GM12878 (cell line): ENCODE measurements around the gene MAB21L3. TPM values are rescaled to one million over a fixed set of nuclear protein-coding genes. Genes with fewer than 3 reads are reported as not detected.

ENCODE experiments used
- ATAC-seq: fragments of 200-7000 bp; cut with Tn5 transposase; 3 replicates; pipeline ENCODE4 v1.9.1; 2020; ENCODE audit warnings: mild to moderate bottlenecking, moderate library complexity
- BruUV-seq: library from RNA; stranded (reverse); fragments of 400-500 nt; replicated peaks from 2 replicates; lab custom pipeline; 2021; lab: Mats Ljungman, UMichigan
- CTCF ChIA-PET: fragments of 300-600 bp; sonication (Branson Sonifier 250); formaldehyde crosslinking; extraction: SDS; loops from one replicate; lab custom pipeline; 2021; ENCODE audit warnings: inconsistent platforms; lab: Yijun Ruan, JAX
- POLR2A ChIA-PET: fragments of 350-600 bp; formaldehyde crosslinking; extraction: SDS; loops from one replicate; lab custom pipeline; 2021; ENCODE audit warnings: inconsistent platforms; lab: Charles Lee
- RAD21 ChIA-PET: fragments of 300-600 bp; sonication (Branson Sonifier 250); formaldehyde crosslinking; loops from one replicate; lab custom pipeline; 2023; ENCODE audit warnings: antibody characterized with exemption; ENCODE audit not compliant: unreplicated experiment; lab: Charles Lee
- SMC1A ChIA-PET: fragments of 300-600 bp; sonication (Branson Sonifier 250); formaldehyde crosslinking; loops from one replicate; lab custom pipeline; 2023; ENCODE audit not compliant: unreplicated experiment, uncharacterized antibody; lab: Charles Lee
- DNase-seq: peaks from one replicate; pipeline ENCODE4 v3.0.0-alpha.2; 2011; ENCODE audit warnings: low read depth, low spot score
- FAIRE-seq: peaks from 3 replicates; lab custom pipeline; 2011; peaks lifted over from hg19 to GRCh38; lab: Jason Lieb, UNC
- H2AFZ ChIP-seq: 2 replicates; pipeline ENCODE4 v1.6.0; 2011; ENCODE audit warnings: low read depth, low read length, control low read depth; ENCODE audit not compliant: control insufficient read depth
- H3K27ac ChIP-seq: 2 replicates; pipeline ENCODE4 v1.5.1; 2011; ENCODE audit warnings: control low read depth; ENCODE audit not compliant: control insufficient read depth, insufficient read depth
- H3K27me3 ChIP-seq, 2 experiments: replicated peaks in 1 of 2; 2 replicates each; pipeline versions ENCODE4 v1.6.0 to v1.6.1; 2011; ENCODE audit warnings: low read length in 1 of 2; ENCODE audit not compliant: control insufficient read depth in 2 of 2, insufficient read depth in 2 of 2
- H3K36me3 ChIP-seq, 2 experiments: 2 replicates each; pipeline ENCODE4 v1.5.1; 2011; ENCODE audit warnings: low read length in 1 of 2; ENCODE audit not compliant: control insufficient read depth in 2 of 2, insufficient read depth in 2 of 2
- H3K4me1 ChIP-seq: 2 replicates; pipeline ENCODE4 v1.6.1; 2011; ENCODE audit warnings: mild to moderate bottlenecking, low read length, moderate library complexity, mixed read lengths; ENCODE audit not compliant: control insufficient read depth, insufficient read depth
- H3K4me2 ChIP-seq: 2 replicates; pipeline ENCODE4 v1.6.0; 2011; ENCODE audit warnings: control low read depth; ENCODE audit not compliant: control insufficient read depth, insufficient read depth
- H3K4me3 ChIP-seq: fragments of 200-600 bp; sonication (generic); 2 replicates; pipeline ENCODE4 v1.5.1; 2016
- H3K79me2 ChIP-seq: 2 replicates; pipeline ENCODE4 v1.6.0; 2011; ENCODE audit warnings: low read length; ENCODE audit not compliant: control insufficient read depth, insufficient read depth
- H3K9ac ChIP-seq: 2 replicates; pipeline ENCODE4 v1.8.0; 2011; ENCODE audit warnings: low read length, control low read depth, mixed read lengths; ENCODE audit not compliant: control insufficient read depth, insufficient read depth
- H3K9me3 ChIP-seq: replicated peaks from 3 replicates; pipeline ENCODE4 v1.5.1; 2011; ENCODE audit warnings: mild to moderate bottlenecking, low read length; ENCODE audit not compliant: control insufficient read depth, insufficient read depth
- H4K20me1 ChIP-seq: 2 replicates; pipeline ENCODE4 v1.6.0; 2011; ENCODE audit not compliant: control insufficient read depth, insufficient read depth
- CEBPZ ChIP-seq: fragments of 150-350 bp; IDR thresholded peaks from 2 replicates; pipeline ENCODE4 v1.6.1; 2016; ENCODE audit warnings: low read depth, low read length
- NFIC ChIP-seq: IDR thresholded peaks from 2 replicates; pipeline ENCODE4 v1.6.1; 2012; ENCODE audit warnings: low read depth, mild to moderate bottlenecking, inconsistent platforms, low read length, moderate library complexity
- SPI1 ChIP-seq: IDR thresholded peaks from 2 replicates; pipeline ENCODE4 v1.6.1; 2011; ENCODE audit warnings: low read depth, mild to moderate bottlenecking, low read length, moderate library complexity, borderline replicate concordance; ENCODE audit not compliant: insufficient read depth
- ZNF384 ChIP-seq: IDR thresholded peaks from 2 replicates; pipeline ENCODE4 v1.6.1; 2012; ENCODE audit warnings: low read depth, mild to moderate bottlenecking, low read length, improper control_type of control experiment, borderline replicate concordance
- ZSCAN29 ChIP-seq: fragments of 450-650 bp; IDR thresholded peaks from 2 replicates; pipeline ENCODE4 v1.6.1; 2017; ENCODE audit warnings: mild to moderate bottlenecking, moderate library complexity
- in situ Hi-C: fragments of 300-500 bp; cut with MboI; formaldehyde crosslinking; loops from 9 replicates; pipeline ENCODE4 v1.14.3; 2018; ENCODE audit warnings: mixed read lengths
- intact Hi-C: fragments of 100-400 bp; cut with micrococcal nuclease; formaldehyde crosslinking; loops from one replicate; pipeline ENCODE4 v1.14.2; 2022; ENCODE audit not compliant: unreplicated experiment
- polyA plus RNA-seq, 11 experiments: library from polyadenylated mRNA; depleted of rRNA in 4 of 11; unstranded in 6 of 11; stranded (reverse) in 5 of 11; fragments of >200 nt; fragmentation: Nextera tagmentation in 4 of 11; fragmentation: Illumina TruSeq in 1 of 11; extraction: Ambion mirVana in 4 of 11; extraction: Trizol in 1 of 11; gene quantifications; 1 replicate in 1 of 11; 2 replicates in 10 of 11; pipeline versions ENCODE4 v1.2.1 to v1.2.3, GENCODE V29; 2011 to 2016; ENCODE audit warnings: inconsistent platforms in 2 of 11, missing spikeins in 2 of 11, low read depth in 1 of 11
- total RNA-seq, 4 experiments: library from RNA; depleted of rRNA in 3 of 4; stranded (reverse); fragments of >200 nt in 3 of 4; fragmentation: Illumina TruSeq in 1 of 4; extraction: Trizol in 1 of 4; gene quantifications; 2 replicates each; pipeline versions ENCODE4 v1.2.1 to v1.2.3, GENCODE V29; 2013 to 2021
- TF ChIP-seq, protein P1 (sequence below): fragments of 450-650 bp; formaldehyde crosslinking; IDR thresholded peaks from 2 replicates; pipeline ENCODE4 v1.5.0; 2022; ENCODE audit warnings: mild to moderate bottlenecking, missing genetic modification characterization
- TF ChIP-seq, protein P2 (sequence below): fragments of 450-650 bp; IDR thresholded peaks from 2 replicates; pipeline ENCODE4 v1.6.1; 2017; ENCODE audit warnings: mild to moderate bottlenecking, moderate library complexity

The MAB21L3 gene
- total and polyA plus RNA-seq, 10 of the 15 experiments (the other 5 are each of a cell fraction or from before 2014, with no cell fraction given) = 0.18 to 18.6 (median 1.3) TPM

DNA sequence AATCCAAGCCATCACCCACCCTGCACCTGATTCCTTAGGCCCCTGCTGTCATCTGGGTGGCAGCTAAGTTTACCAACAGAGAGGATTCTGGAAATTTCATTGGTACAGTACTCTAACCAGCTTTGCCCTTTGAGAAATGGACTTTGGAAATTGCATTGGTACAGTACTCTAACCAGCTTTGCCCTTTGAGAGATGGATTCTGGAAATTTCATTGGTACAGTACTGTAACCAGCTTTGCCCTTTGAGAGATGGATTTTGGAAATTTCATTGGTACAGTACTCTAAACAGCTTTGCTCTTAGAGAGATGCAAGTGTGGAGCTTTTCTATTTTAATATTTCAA lies 42.5 kb downstream of the MAB21L3 start:
- ChIA-PET SMC1A (interaction anchor here (0.7 to 8.5 kb wide), 10 partner anchors 10 to 921 kb away, joined by 3 to 74 read pairs (median 5); no protein-coding TSS in a partner anchor), POLR2A (no interaction called here), RAD21 (interaction anchor here (1.5 to 2.2 kb wide), 5 partner anchors 14 to 346 kb away, joined by 4 to 19 read pairs (median 5); no protein-coding TSS in a partner anchor), CTCF (interaction anchor here (0.9 to 3.3 kb wide), 12 partner anchors 12 to 346 kb away, joined by 3 to 22 read pairs (median 4); no protein-coding TSS in a partner anchor)
- H3K4me2 ChIP-seq = no peak overlapping the region
- H3K27ac ChIP-seq = no peak overlapping the region
- no peak overlapping the region for H3K9ac ChIP-seq
- in situ Hi-C loops = no loop called here
- FAIRE-seq (no peak), ATAC-seq (no peak), DNase-seq (no peak)
- TF ChIP-seq, protein P1, sequence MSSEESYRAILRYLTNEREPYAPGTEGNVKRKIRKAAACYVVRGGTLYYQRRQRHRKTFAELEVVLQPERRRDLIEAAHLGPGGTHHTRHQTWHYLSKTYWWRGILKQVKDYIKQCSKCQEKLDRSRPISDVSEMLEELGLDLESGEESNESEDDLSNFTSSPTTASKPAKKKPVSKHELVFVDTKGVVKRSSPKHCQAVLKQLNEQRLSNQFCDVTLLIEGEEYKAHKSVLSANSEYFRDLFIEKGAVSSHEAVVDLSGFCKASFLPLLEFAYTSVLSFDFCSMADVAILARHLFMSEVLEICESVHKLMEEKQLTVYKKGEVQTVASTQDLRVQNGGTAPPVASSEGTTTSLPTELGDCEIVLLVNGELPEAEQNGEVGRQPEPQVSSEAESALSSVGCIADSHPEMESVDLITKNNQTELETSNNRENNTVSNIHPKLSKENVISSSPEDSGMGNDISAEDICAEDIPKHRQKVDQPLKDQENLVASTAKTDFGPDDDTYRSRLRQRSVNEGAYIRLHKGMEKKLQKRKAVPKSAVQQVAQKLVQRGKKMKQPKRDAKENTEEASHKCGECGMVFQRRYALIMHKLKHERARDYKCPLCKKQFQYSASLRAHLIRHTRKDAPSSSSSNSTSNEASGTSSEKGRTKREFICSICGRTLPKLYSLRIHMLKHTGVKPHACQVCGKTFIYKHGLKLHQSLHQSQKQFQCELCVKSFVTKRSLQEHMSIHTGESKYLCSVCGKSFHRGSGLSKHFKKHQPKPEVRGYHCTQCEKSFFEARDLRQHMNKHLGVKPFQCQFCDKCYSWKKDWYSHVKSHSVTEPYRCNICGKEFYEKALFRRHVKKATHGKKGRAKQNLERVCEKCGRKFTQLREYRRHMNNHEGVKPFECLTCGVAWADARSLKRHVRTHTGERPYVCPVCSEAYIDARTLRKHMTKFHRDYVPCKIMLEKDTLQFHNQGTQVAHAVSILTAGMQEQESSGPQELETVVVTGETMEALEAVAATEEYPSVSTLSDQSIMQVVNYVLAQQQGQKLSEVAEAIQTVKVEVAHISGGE (CRISPR knock-in tag) = no peak
- TF ChIP-seq SPI1 (no peak), ZSCAN29 (no peak), NFIC (no peak), ZNF384 (no peak), CEBPZ (no peak)
- TF ChIP-seq, protein P2, sequence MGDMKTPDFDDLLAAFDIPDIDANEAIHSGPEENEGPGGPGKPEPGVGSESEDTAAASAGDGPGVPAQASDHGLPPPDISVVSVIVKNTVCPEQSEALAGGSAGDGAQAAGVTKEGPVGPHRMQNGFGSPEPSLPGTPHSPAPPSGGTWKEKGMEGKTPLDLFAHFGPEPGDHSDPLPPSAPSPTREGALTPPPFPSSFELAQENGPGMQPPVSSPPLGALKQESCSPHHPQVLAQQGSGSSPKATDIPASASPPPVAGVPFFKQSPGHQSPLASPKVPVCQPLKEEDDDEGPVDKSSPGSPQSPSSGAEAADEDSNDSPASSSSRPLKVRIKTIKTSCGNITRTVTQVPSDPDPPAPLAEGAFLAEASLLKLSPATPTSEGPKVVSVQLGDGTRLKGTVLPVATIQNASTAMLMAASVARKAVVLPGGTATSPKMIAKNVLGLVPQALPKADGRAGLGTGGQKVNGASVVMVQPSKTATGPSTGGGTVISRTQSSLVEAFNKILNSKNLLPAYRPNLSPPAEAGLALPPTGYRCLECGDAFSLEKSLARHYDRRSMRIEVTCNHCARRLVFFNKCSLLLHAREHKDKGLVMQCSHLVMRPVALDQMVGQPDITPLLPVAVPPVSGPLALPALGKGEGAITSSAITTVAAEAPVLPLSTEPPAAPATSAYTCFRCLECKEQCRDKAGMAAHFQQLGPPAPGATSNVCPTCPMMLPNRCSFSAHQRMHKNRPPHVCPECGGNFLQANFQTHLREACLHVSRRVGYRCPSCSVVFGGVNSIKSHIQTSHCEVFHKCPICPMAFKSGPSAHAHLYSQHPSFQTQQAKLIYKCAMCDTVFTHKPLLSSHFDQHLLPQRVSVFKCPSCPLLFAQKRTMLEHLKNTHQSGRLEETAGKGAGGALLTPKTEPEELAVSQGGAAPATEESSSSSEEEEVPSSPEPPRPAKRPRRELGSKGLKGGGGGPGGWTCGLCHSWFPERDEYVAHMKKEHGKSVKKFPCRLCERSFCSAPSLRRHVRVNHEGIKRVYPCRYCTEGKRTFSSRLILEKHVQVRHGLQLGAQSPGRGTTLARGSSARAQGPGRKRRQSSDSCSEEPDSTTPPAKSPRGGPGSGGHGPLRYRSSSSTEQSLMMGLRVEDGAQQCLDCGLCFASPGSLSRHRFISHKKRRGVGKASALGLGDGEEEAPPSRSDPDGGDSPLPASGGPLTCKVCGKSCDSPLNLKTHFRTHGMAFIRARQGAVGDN = no peak
- no peaks in the 10 kb centered on the region; a peak in 2 of 4 replicates for H3K27me3 ChIP-seq
- no peaks in the 10 kb centered on the region for H3K79me2 ChIP-seq
- H3K4me3 ChIP-seq = no peak overlapping the region
- BruUV-seq = no TSS peak
- H3K9me3 ChIP-seq = no peaks in the 10 kb centered on the region
- intact Hi-C loops = no loop called here
- no peaks in the 10 kb centered on the region for H4K20me1 ChIP-seq
- peaks cover 6% of the 10 kb centered on the region; the same call in 1 of the 2 replicates for H3K4me1 ChIP-seq
- H3K36me3 ChIP-seq = no peaks in the 10 kb centered on the region
- no peak overlapping the region for H2AFZ ChIP-seq
